ENCODE results near the gene STARD13. TPM values are rescaled to one million over a fixed set of nuclear protein-coding genes. Genes with fewer than 3 reads are reported as not detected.

The STARD13 gene
- total RNA-seq, 2 donors from 2014 or later: 43.9 to 47.1 TPM

DNA sequence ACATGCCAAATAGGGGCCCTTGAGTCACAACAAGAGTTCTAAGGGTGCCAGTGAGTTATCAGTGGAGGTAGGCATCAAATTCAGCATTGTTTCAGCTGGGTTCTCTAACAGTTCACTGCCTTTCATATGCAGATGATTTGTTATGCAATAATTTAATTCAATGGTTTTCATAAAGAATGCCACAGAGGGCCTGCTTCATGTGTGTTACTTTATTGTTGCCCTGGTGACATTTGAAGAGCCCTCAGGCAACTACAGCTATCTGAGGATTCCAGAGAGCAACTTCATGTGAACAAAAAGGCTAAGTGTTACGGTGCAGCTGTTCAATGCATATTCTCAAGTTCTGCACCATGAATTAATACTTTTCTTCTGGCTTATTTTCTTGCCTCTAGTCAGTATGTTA is 43.1 kb upstream of the STARD13 start:
- no peak for TF ChIP-seq CTCF (IDR thresholded peaks at IDR 0.05)
- H3K9me3 ChIP-seq: no peaks in the 10 kb centered on the region
- no peak overlapping the region for H3K27ac ChIP-seq

GRCh38 chr13:33326723-33327122 is 41.2 kb upstream of the STARD13 start:
- ATAC-seq (ENCODE audit: insufficient number of reproducible peaks, low FRiP score, low read depth): no peak
- Histone ChIP-seq H3K4me3 (no peak overlapping the region), H3K9me3 (no peaks in the 10 kb centered on the region), H3K27ac (no peak overlapping the region), H3K36me3 (no peaks in the 10 kb centered on the region), H3K4me1 (ENCODE audit: control insufficient read depth in 1 of 2, low read depth in 2 of 2) (peaks cover 8 to 32% of the 10 kb centered on the region in 2 donors), H3K27me3 (replicated peaks; ENCODE audit: insufficient read depth) (no peaks in the 10 kb centered on the region)
- DNase-seq (ENCODE audit: low spot score): no peak
- no peak for TF ChIP-seq CTCF (IDR thresholded peaks at IDR 0.05)

More for the DNA sequence above, 43.1 kb upstream of the STARD13 start:
- Histone ChIP-seq H3K36me3 (no peaks in the 10 kb centered on the region), H3K4me1 (ENCODE audit: control insufficient read depth in 1 of 2, low read depth in 2 of 2) (peaks cover 8 to 14% of the 10 kb centered on the region in 2 donors), H3K27me3 (replicated peaks; ENCODE audit: insufficient read depth) (no peaks in the 10 kb centered on the region), H3K4me3 (no peak overlapping the region)
- ATAC-seq (ENCODE audit: insufficient number of reproducible peaks, low FRiP score, low read depth) (no peak), DNase-seq (ENCODE audit: low spot score) (no peak)

- H3K27ac ChIP-seq: no peak overlapping the region
- no peak for ATAC-seq (ENCODE audit: insufficient number of reproducible peaks, low FRiP score, low read depth)
- no peaks in the 10 kb centered on the region for H3K36me3 ChIP-seq
Observed at GRCh38 chr13:33326246-33326645, 40.7 kb upstream of the STARD13 start.

GRCh38 chr13:33323801-33324510 is 38.4 kb upstream of the STARD13 start:
- TF ChIP-seq CTCF (IDR thresholded peaks at IDR 0.05): no peak
- Histone ChIP-seq H3K27ac (peak overlapping the region in 1 of 2 donors; percentile 49), H3K4me1 (ENCODE audit: control insufficient read depth in 1 of 2, low read depth in 2 of 2) (peaks cover 8 to 35% of the 10 kb centered on the region in 2 donors), H3K4me3 (no peak overlapping the region), H3K27me3 (replicated peaks; ENCODE audit: insufficient read depth) (no peaks in the 10 kb centered on the region), H3K9me3 (no peaks in the 10 kb centered on the region), H3K36me3 (no peaks in the 10 kb centered on the region)
- ATAC-seq (ENCODE audit: insufficient number of reproducible peaks, low FRiP score, low read depth) (no peak), DNase-seq (ENCODE audit: low spot score) (no peak)

More at GRCh38 chr13:33326246-33326645, 40.7 kb upstream of the STARD13 start:
- Histone ChIP-seq H3K9me3 (no peaks in the 10 kb centered on the region), H3K27me3 (replicated peaks; ENCODE audit: insufficient read depth) (no peaks in the 10 kb centered on the region), H3K4me1 (ENCODE audit: control insufficient read depth in 1 of 2, low read depth in 2 of 2) (peaks cover 8 to 35% of the 10 kb centered on the region in 2 donors), H3K4me3 (no peak overlapping the region)
- DNase-seq (ENCODE audit: low spot score): no peak
- no peak for TF ChIP-seq CTCF (IDR thresholded peaks at IDR 0.05)

DNA sequence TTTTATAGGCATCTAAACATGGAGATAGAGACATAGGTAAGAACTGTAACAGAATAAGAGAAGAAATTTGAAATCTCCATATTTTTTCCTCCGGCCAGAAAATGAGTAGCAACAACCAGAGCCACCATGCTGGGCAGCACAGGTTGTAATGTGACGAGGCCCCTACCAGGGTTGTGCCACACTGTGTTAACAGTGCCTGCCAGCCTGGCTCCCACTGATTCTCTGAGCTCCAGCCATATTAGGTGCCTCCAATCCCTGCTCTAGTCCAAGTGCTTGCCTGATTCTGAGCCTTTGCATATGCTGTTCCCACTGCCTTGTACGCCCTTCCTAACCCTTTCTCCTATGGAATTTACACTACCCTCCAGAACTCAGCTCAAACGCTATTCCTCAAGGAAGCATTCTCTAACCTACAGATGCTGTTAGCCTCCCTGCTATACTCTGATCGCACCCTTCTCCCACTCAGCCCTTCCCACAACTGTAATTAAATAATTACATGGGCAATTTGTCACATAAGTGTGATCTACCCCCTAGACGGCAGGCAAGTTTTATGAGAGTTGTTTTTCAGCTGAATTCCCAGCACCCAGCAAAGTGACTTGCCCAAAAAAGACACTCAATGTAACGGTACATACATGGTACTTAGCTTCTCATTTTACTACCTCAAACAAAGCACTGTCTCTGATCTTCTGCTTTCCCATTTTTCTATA is 37.6 kb upstream of the STARD13 start:
- no peak for DNase-seq (ENCODE audit: low spot score)
- Histone ChIP-seq H3K4me3 (peak overlapping the region; percentile 61), H3K27me3 (replicated peaks; ENCODE audit: insufficient read depth) (no peaks in the 10 kb centered on the region), H3K9me3 (no peaks in the 10 kb centered on the region), H3K27ac (peak overlapping the region; percentile 33 to 49), H3K4me1 (ENCODE audit: control insufficient read depth in 1 of 2, low read depth in 2 of 2) (peaks cover 8 to 35% of the 10 kb centered on the region in 2 donors), H3K36me3 (no peaks in the 10 kb centered on the region)
- TF ChIP-seq CTCF (IDR thresholded peaks at IDR 0.05): no peak
- ATAC-seq (ENCODE audit: insufficient number of reproducible peaks, low FRiP score, low read depth): no peak
